GM23248 (cell line): Measurements from ENCODE around the gene STIM1. TPM values are rescaled to one million over a fixed set of nuclear protein-coding genes. Genes with fewer than 3 reads are reported as not detected.

Experiments used
- DNase-seq: peaks from one replicate; pipeline ENCODE4 v3.0.0-alpha.2; 2015
- H2AFZ ChIP-seq: fragments of 200-600 bp; sonication (generic); 2 replicates; pipeline ENCODE4 v1.6.1; 2016; ENCODE audit warnings: antibody characterized with exemption
- H3F3A ChIP-seq: fragments of 200-600 bp; sonication (generic); 2 replicates; pipeline ENCODE4 v1.6.1; 2016; ENCODE audit warnings: mild to moderate bottlenecking, antibody characterized with exemption, mixed run types; ENCODE audit not compliant: insufficient read depth
- H3K27ac ChIP-seq: fragments of 200-600 bp; sonication (generic); 2 replicates; pipeline ENCODE4 v1.5.1; 2016; ENCODE audit warnings: mild to moderate bottlenecking
- H3K27me3 ChIP-seq: fragments of 200-600 bp; sonication (generic); replicated peaks from 2 replicates; pipeline ENCODE4 v1.6.1; 2016; ENCODE audit warnings: mild to moderate bottlenecking; ENCODE audit not compliant: insufficient read depth
- H3K36me3 ChIP-seq: fragments of 200-600 bp; sonication (generic); 2 replicates; pipeline ENCODE4 v1.6.1; 2016; ENCODE audit warnings: low read depth, mild to moderate bottlenecking
- H3K4me1 ChIP-seq: fragments of 200-600 bp; sonication (generic); 2 replicates; pipeline ENCODE4 v1.6.1; 2016; ENCODE audit warnings: mild to moderate bottlenecking; ENCODE audit not compliant: insufficient read depth
- H3K4me2 ChIP-seq: fragments of 200-600 bp; sonication (generic); one replicate; pipeline ENCODE4 v1.6.1; 2016; ENCODE audit warnings: mild to moderate bottlenecking; ENCODE audit not compliant: unreplicated experiment
- H3K4me3 ChIP-seq: fragments of 200-600 bp; sonication (generic); 2 replicates; pipeline ENCODE4 v1.5.1; 2016; ENCODE audit warnings: mild to moderate bottlenecking
- H3K79me2 ChIP-seq: fragments of 200-600 bp; sonication (generic); 2 replicates; pipeline ENCODE4 v1.6.1; 2016; ENCODE audit warnings: mild to moderate bottlenecking; ENCODE audit not compliant: insufficient read depth
- H3K9ac ChIP-seq: fragments of 200-600 bp; sonication (generic); 2 replicates; pipeline ENCODE4 v1.6.1; 2016; ENCODE audit warnings: mild to moderate bottlenecking
- H3K9me2 ChIP-seq: fragments of 200-600 bp; sonication (generic); 2 replicates; pipeline ENCODE4 v1.6.1; 2016; ENCODE audit warnings: mixed run types, mild to moderate bottlenecking, moderate library complexity; ENCODE audit not compliant: insufficient read depth
- H3K9me3 ChIP-seq: fragments of 200-600 bp; sonication (generic); one replicate; pipeline ENCODE4 v1.6.1; 2017; ENCODE audit warnings: low read depth
- H4K20me1 ChIP-seq: fragments of 200-600 bp; sonication (generic); 2 replicates; pipeline ENCODE4 v1.6.0; 2016; ENCODE audit not compliant: insufficient read depth
- EZH2 ChIP-seq: fragments of 200-600 bp; sonication (generic); IDR thresholded peaks from 2 replicates; pipeline ENCODE4 v1.6.1; 2018; ENCODE audit warnings: antibody characterized with exemption, mild to moderate bottlenecking; ENCODE audit not compliant: insufficient read depth, poor library complexity, severe bottlenecking
- EZH2phosphoT487 ChIP-seq: fragments of 200-600 bp; sonication (generic); IDR thresholded peaks from 2 replicates; pipeline ENCODE4 v1.6.1; 2018; ENCODE audit warnings: antibody characterized with exemption, moderate library complexity, mild to moderate bottlenecking, low read depth; ENCODE audit not compliant: insufficient read depth
- WGBS, 2 experiments: methylation state at CpG; one replicate each; pipeline ENCODE4 v1.1.6; 2015 to 2017; ENCODE audit warnings: low lambda C conversion rate in 2 of 2, low coverage in 1 of 2; ENCODE audit errors: missing lambda C conversion rate in 2 of 2; 5-methylcytosine and 5-hydroxymethylcytosine counted together
- in situ Hi-C: fragments of 300-500 bp; cut with MboI; formaldehyde crosslinking; loops from 2 replicates; pipeline ENCODE4 v1.15.0; 2020
- polyA plus RNA-seq: library from polyadenylated mRNA; unstranded; fragments of >200 nt; fragmentation: Nextera tagmentation; extraction: Ambion mirVana; gene quantifications from 2 replicates; pipeline ENCODE4 v1.2.1, GENCODE V29; 2016
- total RNA-seq: library from RNA; depleted of rRNA; stranded (reverse); fragments of >200 nt; shearing (Covaris generic); gene quantifications from 2 replicates; pipeline ENCODE4 v1.2.3, GENCODE V29; 2014

STIM1 gene
- total and polyA plus RNA-seq, 2 experiments from 2014 or later = 22.3 to 24.6 TPM

GRCh38 chr11:4019891-4020290, 164.4 kb downstream of the STIM1 start:
- 31 to 43% methylated on average over 3 of the region's 3 CpGs for WGBS, 2 experiments

DNA sequence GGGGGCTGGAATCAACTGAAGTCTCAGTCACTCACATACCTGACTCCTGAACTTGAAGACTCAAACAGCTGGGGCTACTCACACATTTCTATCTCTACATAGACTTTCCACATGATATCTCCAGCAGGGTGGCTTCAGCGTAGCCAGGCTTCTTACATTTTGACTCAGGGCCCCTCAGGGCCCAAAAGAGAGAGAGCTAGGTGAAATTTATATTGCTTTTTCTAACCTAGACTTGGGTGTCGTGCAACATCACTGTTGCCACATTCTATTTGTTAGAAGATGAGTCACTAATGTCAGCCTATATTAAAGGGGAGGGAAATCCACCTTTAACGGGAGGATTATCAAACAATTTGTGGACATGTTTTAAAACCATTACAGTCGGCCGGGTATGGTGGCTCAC, 167.2 kb downstream of the STIM1 start:
- Histone ChIP-seq H2AFZ (no peak overlapping the region), H3K79me2 (no peaks in the 10 kb centered on the region), H4K20me1 (no peaks in the 10 kb centered on the region), H3K36me3 (no peaks in the 10 kb centered on the region), H3K9me2 (no peaks in the 10 kb centered on the region), H3K4me2 (no peak overlapping the region), H3K27me3 (no peaks in the 10 kb centered on the region), H3K9ac (no peak overlapping the region), H3K27ac (no peak overlapping the region), H3K4me3 (no peak overlapping the region), H3K4me1 (peaks cover 19% of the 10 kb centered on the region), H3F3A (peaks cover 22% of the 10 kb centered on the region; the same call in 1 of the 2 replicates), H3K9me3 (no peaks in the 10 kb centered on the region)
- TF ChIP-seq EZH2 (no peak), EZH2phosphoT487 (no peak)
- in situ Hi-C loops = no loop called here
- WGBS, 2 experiments = 94% methylated on average over 5 of the region's 5 CpGs
- no peak for DNase-seq

More at GRCh38 chr11:4019891-4020290, 164.4 kb downstream of the STIM1 start:
- Histone ChIP-seq H4K20me1 (no peaks in the 10 kb centered on the region), H3F3A (peaks cover 5% of the 10 kb centered on the region; the same call in 1 of the 2 replicates), H2AFZ (no peak overlapping the region), H3K9ac (no peak overlapping the region), H3K36me3 (no peaks in the 10 kb centered on the region), H3K4me1 (0 out of 2 replicates have a peak, but pooled peaks cover 3% of the 10 kb centered on the region), H3K9me3 (no peaks in the 10 kb centered on the region), H3K9me2 (no peaks in the 10 kb centered on the region), H3K4me2 (no peak overlapping the region), H3K27ac (no peak overlapping the region), H3K27me3 (no peaks in the 10 kb centered on the region), H3K4me3 (no peak overlapping the region), H3K79me2 (no peaks in the 10 kb centered on the region)
- no peak for TF ChIP-seq EZH2
- TF ChIP-seq EZH2phosphoT487 = no peak
- DNase-seq = peak; percentile 4
- in situ Hi-C loops = no loop called here

GRCh38 chr11:4025248-4025966, 169.9 kb downstream of the STIM1 start:
- H3K27ac ChIP-seq = no peak overlapping the region
- TF ChIP-seq EZH2phosphoT487 (no peak), EZH2 (no peak)
- no peak overlapping the region for H2AFZ ChIP-seq
- WGBS, 2 experiments = 13 to 14% methylated on average over 3 of the region's 3 CpGs
- no peaks in the 10 kb centered on the region for H3K79me2 ChIP-seq
- H3K9me3 ChIP-seq = no peaks in the 10 kb centered on the region
- no peaks in the 10 kb centered on the region for H3K27me3 ChIP-seq
- no peak overlapping the region for H3K4me3 ChIP-seq
- H3K36me3 ChIP-seq = no peaks in the 10 kb centered on the region
- peaks cover 18% of the 10 kb centered on the region; the same call in 1 of the 2 replicates for H3F3A ChIP-seq
- H3K9me2 ChIP-seq = no peaks in the 10 kb centered on the region
- in situ Hi-C loops = no loop called here
- peaks cover 15% of the 10 kb centered on the region for H3K4me1 ChIP-seq
- peak overlapping the region; percentile 30 for H3K4me2 ChIP-seq
- DNase-seq = peak; percentile 61
- peak overlapping the region; percentile 13; the same call in 1 of the 2 replicates for H3K9ac ChIP-seq
- no peaks in the 10 kb centered on the region for H4K20me1 ChIP-seq

GRCh38 chr11:4025967-4026324, 170.5 kb downstream of the STIM1 start:
- no peak for TF ChIP-seq EZH2phosphoT487
- TF ChIP-seq EZH2 = no peak
- in situ Hi-C loops = no loop called here
- no peaks in the 10 kb centered on the region for H3K27me3 ChIP-seq
- no peak overlapping the region for H2AFZ ChIP-seq
- H3K4me1 ChIP-seq = peaks cover 15% of the 10 kb centered on the region
- no peak overlapping the region for H3K9ac ChIP-seq
- H3K27ac ChIP-seq = no peak overlapping the region
- no peaks in the 10 kb centered on the region for H3K36me3 ChIP-seq
- peak; percentile 51 for DNase-seq
- no peaks in the 10 kb centered on the region for H3K9me3 ChIP-seq
- WGBS, 2 experiments = 5 to 8% methylated on average over 2 of the region's 2 CpGs
- no peak overlapping the region for H3K4me3 ChIP-seq
- peak overlapping the region; percentile 30 for H3K4me2 ChIP-seq
- H3K79me2 ChIP-seq = no peaks in the 10 kb centered on the region
- H3K9me2 ChIP-seq = no peaks in the 10 kb centered on the region
- H3F3A ChIP-seq = peaks cover 18% of the 10 kb centered on the region; the same call in 1 of the 2 replicates
- H4K20me1 ChIP-seq = no peaks in the 10 kb centered on the region
